GM23338 (cell line): ENCODE measurements around the gene DOLK. TPM values are rescaled to one million over a fixed set of nuclear protein-coding genes. Genes with fewer than 3 reads are reported as not detected.

Source experiments
- ATAC-seq: fragments of 200-7000 bp; cut with Tn5 transposase; 3 replicates; pipeline ENCODE4 v1.9.1; 2020
- DNase-seq: peaks from one replicate; pipeline ENCODE4 v3.0.0-alpha.2; 2015; ENCODE audit warnings: low spot score
- H2AFZ ChIP-seq: fragments of 200-600 bp; sonication (generic); 2 replicates; pipeline ENCODE4 v1.8.0; 2016; ENCODE audit warnings: antibody characterized with exemption, mild to moderate bottlenecking, moderate library complexity
- H3F3A ChIP-seq: fragments of 200-600 bp; sonication (generic); replicated peaks from 2 replicates; pipeline ENCODE4 v1.8.0; 2017; ENCODE audit warnings: antibody characterized with exemption, mixed run types, low read depth
- H3K27ac ChIP-seq: fragments of 200-600 bp; sonication (generic); 2 replicates; pipeline ENCODE4 v1.6.1; 2016; ENCODE audit warnings: low read depth
- H3K27me3 ChIP-seq: fragments of 200-600 bp; sonication (generic); 2 replicates; pipeline ENCODE4 v1.8.0; 2016; ENCODE audit warnings: mild to moderate bottlenecking, mixed run types, moderate library complexity; ENCODE audit not compliant: insufficient read depth
- H3K36me3 ChIP-seq: fragments of 200-600 bp; sonication (generic); 2 replicates; pipeline ENCODE4 v1.8.0; 2016; ENCODE audit warnings: mild to moderate bottlenecking; ENCODE audit not compliant: insufficient read depth
- H3K4me1 ChIP-seq: fragments of 200-600 bp; sonication (generic); 2 replicates; pipeline ENCODE4 v1.8.0; 2016; ENCODE audit warnings: mild to moderate bottlenecking, moderate library complexity; ENCODE audit not compliant: insufficient read depth
- H3K4me2 ChIP-seq: fragments of 200-600 bp; sonication (generic); 2 replicates; pipeline ENCODE4 v1.7.1; 2017; ENCODE audit warnings: mixed run types
- H3K4me3 ChIP-seq: fragments of 200-600 bp; sonication (generic); 2 replicates; pipeline ENCODE4 v1.6.1; 2016; ENCODE audit warnings: mixed run types
- H3K79me2 ChIP-seq: fragments of 200-600 bp; sonication (generic); replicated peaks from 2 replicates; pipeline ENCODE4 v1.8.0; 2017; ENCODE audit warnings: mild to moderate bottlenecking; ENCODE audit not compliant: insufficient read depth
- H3K9me2 ChIP-seq: fragments of 200-600 bp; sonication (generic); 2 replicates; pipeline ENCODE4 v1.8.0; 2017; ENCODE audit not compliant: insufficient read depth
- H4K20me1 ChIP-seq: fragments of 200-600 bp; sonication (generic); replicated peaks from 2 replicates; pipeline ENCODE4 v1.8.0; 2017; ENCODE audit warnings: mild to moderate bottlenecking; ENCODE audit not compliant: insufficient read depth
- H3K27ac Mint-ChIP-seq: 2 replicates; pipeline ENCODE4 v1.8.0; 2020; ENCODE audit warnings: inconsistent platforms, mild to moderate bottlenecking, moderate library complexity, mixed read lengths
- H3K27me3 Mint-ChIP-seq: 3 replicates; pipeline ENCODE4 v1.8.0; 2022; ENCODE audit warnings: low read depth, mild to moderate bottlenecking, moderate library complexity, mixed read lengths, inconsistent platforms; ENCODE audit not compliant: insufficient read depth, poor library complexity
- H3K36me3 Mint-ChIP-seq: 3 replicates; pipeline ENCODE4 v1.8.0; 2021; ENCODE audit warnings: low read depth, mild to moderate bottlenecking, inconsistent platforms, moderate library complexity, mixed read lengths
- H3K4me1 Mint-ChIP-seq: 3 replicates; pipeline ENCODE4 v1.8.0; 2020; ENCODE audit warnings: mild to moderate bottlenecking, inconsistent platforms, mixed read lengths
- H3K4me3 Mint-ChIP-seq: 3 replicates; pipeline ENCODE4 v1.8.0; 2021; ENCODE audit warnings: moderate library complexity, mild to moderate bottlenecking, inconsistent platforms, mixed read lengths
- H3K9me3 Mint-ChIP-seq: 3 replicates; pipeline ENCODE4 v1.8.0; 2020; ENCODE audit warnings: moderate library complexity, mild to moderate bottlenecking, inconsistent platforms, mixed read lengths
- CREB1 ChIP-seq: fragments of 250-450 bp; sonication (Bioruptor Pico); IDR thresholded peaks from 2 replicates; pipeline ENCODE4 v1.5.0; 2020; ENCODE audit warnings: low read depth, mild to moderate bottlenecking, moderate library complexity
- EZH2 ChIP-seq: fragments of 200-600 bp; sonication (generic); IDR thresholded peaks from one replicate; pipeline ENCODE4 v1.8.0; 2017; ENCODE audit warnings: antibody characterized with exemption, mild to moderate bottlenecking, low read depth; ENCODE audit not compliant: unreplicated experiment
- EZH2phosphoT487 ChIP-seq: fragments of 200-600 bp; sonication (generic); IDR thresholded peaks from one replicate; pipeline ENCODE4 v1.8.1; 2018; ENCODE audit warnings: antibody characterized with exemption; ENCODE audit not compliant: unreplicated experiment
- JUNB ChIP-seq: IDR thresholded peaks from one replicate; pipeline ENCODE4 v1.6.1; 2016; ENCODE audit warnings: antibody characterized with exemption; ENCODE audit not compliant: unreplicated experiment
- NANOG ChIP-seq: IDR thresholded peaks from 2 replicates; pipeline ENCODE4 v1.6.1; 2016; ENCODE audit warnings: antibody characterized with exemption, borderline replicate concordance
- POLR2AphosphoS5 ChIP-seq: IDR thresholded peaks from 2 replicates; pipeline ENCODE4 v1.6.1; 2016; ENCODE audit warnings: antibody characterized with exemption, low read depth
- STAT1 ChIP-seq: IDR thresholded peaks from one replicate; pipeline ENCODE4 v1.6.1; 2016; ENCODE audit warnings: antibody characterized with exemption; ENCODE audit not compliant: unreplicated experiment
- ZNF114 ChIP-seq: fragments of 250-450 bp; sonication (Bioruptor Pico); IDR thresholded peaks from 2 replicates; pipeline ENCODE4 v1.5.0; 2020; ENCODE audit warnings: mild to moderate bottlenecking, moderate library complexity
- ZNF331 ChIP-seq: fragments of 250-450 bp; sonication (Bioruptor Pico); IDR thresholded peaks from 2 replicates; pipeline ENCODE4 v1.5.0; 2020; ENCODE audit warnings: low read depth, mild to moderate bottlenecking, moderate library complexity
- polyA plus RNA-seq: library from polyadenylated mRNA; unstranded; fragments of >200 nt; fragmentation: Nextera tagmentation; extraction: Ambion mirVana; gene quantifications from 2 replicates; pipeline ENCODE4 v1.2.1, GENCODE V29; 2016
- total RNA-seq: library from RNA; depleted of rRNA; stranded (reverse); fragments of >200 nt; shearing (Covaris generic); gene quantifications from 2 replicates; pipeline ENCODE4 v1.2.3, GENCODE V29; 2014
- TF ChIP-seq, protein P1 (sequence below): IDR thresholded peaks from 2 replicates; pipeline ENCODE4 v1.6.1; 2016; ENCODE audit warnings: antibody characterized with exemption
- TF ChIP-seq, protein P2 (sequence below): IDR thresholded peaks from one replicate; pipeline ENCODE4 v1.6.1; 2018; ENCODE audit warnings: antibody characterized with exemption; ENCODE audit not compliant: unreplicated experiment
- TF ChIP-seq, protein P3 (sequence below): fragments of 250-450 bp; sonication (Bioruptor Pico); IDR thresholded peaks from 2 replicates; pipeline ENCODE4 v1.5.0; 2020; ENCODE audit warnings: mild to moderate bottlenecking, moderate library complexity
- TF ChIP-seq, protein P4 (sequence below), 2 experiments: fragments of 200-600 bp in 1 of 2; sonication (generic) in 1 of 2; conservative IDR thresholded peaks; 2 replicates each; pipeline versions ENCODE4 v1.5.1 to v1.6.1; 2016 to 2017; ENCODE audit warnings: antibody characterized with exemption in 2 of 2, low read depth in 2 of 2, mild to moderate bottlenecking in 2 of 2, moderate library complexity in 1 of 2

Gene DOLK
- total and polyA plus RNA-seq, 2 experiments from 2014 or later: 9.8 to 20.2 TPM

DNA sequence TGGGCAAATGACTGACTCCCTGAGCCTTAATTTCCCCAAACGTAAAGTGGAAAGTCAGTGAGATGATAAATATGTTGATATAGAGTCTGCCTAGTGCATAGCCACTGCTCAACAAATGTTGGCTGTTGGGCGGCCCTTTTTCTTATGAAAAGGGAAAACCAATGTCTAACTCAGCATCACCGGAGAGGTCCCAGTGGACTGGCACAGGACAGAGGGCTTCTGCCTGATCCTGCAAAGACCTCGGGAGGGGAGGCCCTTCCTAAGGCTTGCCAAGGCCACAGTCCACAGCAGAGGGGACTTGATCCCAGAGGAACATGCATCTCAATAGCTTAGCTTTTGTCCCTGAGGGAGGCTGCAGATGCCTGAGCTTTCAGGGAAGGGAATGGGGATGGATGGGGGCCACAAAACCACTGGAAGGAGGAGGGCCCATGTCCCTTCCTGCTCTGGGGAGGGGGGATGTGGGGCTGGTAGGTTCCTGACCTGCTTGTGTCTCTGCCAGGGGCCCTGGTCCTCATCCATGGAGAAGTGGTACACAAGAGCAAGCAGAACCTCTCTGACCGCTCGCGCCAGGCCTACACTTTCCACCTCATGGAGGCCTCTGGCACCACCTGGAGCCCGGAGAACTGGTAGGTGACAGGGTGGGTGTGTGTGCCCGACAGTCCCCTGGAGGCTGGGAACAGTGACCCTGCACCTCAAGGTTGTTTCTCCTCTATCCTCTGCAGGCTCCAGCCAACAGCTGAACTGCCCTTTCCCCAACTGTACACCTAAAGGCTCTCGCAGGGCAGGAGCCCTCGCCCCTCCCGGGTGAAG is 6.3 kb downstream of the DOLK start:
- H4K20me1 ChIP-seq: no peaks in the 10 kb centered on the region; the same call in 1 of the 2 replicates
- no peak overlapping the region for H3K27ac ChIP-seq
- H3K4me1 ChIP-seq: no peaks in the 10 kb centered on the region
- no peak for DNase-seq
- no peak overlapping the region for H3K4me2 ChIP-seq
- Mint-ChIP-seq H3K9me3 (no peaks in the 10 kb centered on the region; the same call in 2 of the 3 replicates), H3K4me3 (no peak overlapping the region), H3K36me3 (peaks cover 13% of the 10 kb centered on the region), H3K27ac (no peak overlapping the region), H3K4me1 (peaks cover 9% of the 10 kb centered on the region), H3K27me3 (peaks cover 6% of the 10 kb centered on the region)
- no peaks in the 10 kb centered on the region for H3K9me2 ChIP-seq
- H2AFZ ChIP-seq: no peak overlapping the region
- no peak for ATAC-seq
- H3F3A ChIP-seq: no peaks in the 10 kb centered on the region
- peaks cover 10% of the 10 kb centered on the region; the same call in 1 of the 2 replicates for H3K79me2 ChIP-seq
- H3K4me3 ChIP-seq: no peak overlapping the region
- TF ChIP-seq ZNF331 (no peak), JUNB (no peak), EZH2phosphoT487 (no peak), STAT1 (no peak), EZH2 (no peak), POLR2AphosphoS5 (no peak), NANOG (no peak), CREB1 (CRISPR knock-in tag) (no peak), ZNF114 (CRISPR knock-in tag) (no peak)
- TF ChIP-seq, protein P1, sequence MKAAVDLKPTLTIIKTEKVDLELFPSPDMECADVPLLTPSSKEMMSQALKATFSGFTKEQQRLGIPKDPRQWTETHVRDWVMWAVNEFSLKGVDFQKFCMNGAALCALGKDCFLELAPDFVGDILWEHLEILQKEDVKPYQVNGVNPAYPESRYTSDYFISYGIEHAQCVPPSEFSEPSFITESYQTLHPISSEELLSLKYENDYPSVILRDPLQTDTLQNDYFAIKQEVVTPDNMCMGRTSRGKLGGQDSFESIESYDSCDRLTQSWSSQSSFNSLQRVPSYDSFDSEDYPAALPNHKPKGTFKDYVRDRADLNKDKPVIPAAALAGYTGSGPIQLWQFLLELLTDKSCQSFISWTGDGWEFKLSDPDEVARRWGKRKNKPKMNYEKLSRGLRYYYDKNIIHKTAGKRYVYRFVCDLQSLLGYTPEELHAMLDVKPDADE: no peak
- TF ChIP-seq, protein P2, sequence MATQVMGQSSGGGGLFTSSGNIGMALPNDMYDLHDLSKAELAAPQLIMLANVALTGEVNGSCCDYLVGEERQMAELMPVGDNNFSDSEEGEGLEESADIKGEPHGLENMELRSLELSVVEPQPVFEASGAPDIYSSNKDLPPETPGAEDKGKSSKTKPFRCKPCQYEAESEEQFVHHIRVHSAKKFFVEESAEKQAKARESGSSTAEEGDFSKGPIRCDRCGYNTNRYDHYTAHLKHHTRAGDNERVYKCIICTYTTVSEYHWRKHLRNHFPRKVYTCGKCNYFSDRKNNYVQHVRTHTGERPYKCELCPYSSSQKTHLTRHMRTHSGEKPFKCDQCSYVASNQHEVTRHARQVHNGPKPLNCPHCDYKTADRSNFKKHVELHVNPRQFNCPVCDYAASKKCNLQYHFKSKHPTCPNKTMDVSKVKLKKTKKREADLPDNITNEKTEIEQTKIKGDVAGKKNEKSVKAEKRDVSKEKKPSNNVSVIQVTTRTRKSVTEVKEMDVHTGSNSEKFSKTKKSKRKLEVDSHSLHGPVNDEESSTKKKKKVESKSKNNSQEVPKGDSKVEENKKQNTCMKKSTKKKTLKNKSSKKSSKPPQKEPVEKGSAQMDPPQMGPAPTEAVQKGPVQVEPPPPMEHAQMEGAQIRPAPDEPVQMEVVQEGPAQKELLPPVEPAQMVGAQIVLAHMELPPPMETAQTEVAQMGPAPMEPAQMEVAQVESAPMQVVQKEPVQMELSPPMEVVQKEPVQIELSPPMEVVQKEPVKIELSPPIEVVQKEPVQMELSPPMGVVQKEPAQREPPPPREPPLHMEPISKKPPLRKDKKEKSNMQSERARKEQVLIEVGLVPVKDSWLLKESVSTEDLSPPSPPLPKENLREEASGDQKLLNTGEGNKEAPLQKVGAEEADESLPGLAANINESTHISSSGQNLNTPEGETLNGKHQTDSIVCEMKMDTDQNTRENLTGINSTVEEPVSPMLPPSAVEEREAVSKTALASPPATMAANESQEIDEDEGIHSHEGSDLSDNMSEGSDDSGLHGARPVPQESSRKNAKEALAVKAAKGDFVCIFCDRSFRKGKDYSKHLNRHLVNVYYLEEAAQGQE: no peak
- TF ChIP-seq, protein P3, sequence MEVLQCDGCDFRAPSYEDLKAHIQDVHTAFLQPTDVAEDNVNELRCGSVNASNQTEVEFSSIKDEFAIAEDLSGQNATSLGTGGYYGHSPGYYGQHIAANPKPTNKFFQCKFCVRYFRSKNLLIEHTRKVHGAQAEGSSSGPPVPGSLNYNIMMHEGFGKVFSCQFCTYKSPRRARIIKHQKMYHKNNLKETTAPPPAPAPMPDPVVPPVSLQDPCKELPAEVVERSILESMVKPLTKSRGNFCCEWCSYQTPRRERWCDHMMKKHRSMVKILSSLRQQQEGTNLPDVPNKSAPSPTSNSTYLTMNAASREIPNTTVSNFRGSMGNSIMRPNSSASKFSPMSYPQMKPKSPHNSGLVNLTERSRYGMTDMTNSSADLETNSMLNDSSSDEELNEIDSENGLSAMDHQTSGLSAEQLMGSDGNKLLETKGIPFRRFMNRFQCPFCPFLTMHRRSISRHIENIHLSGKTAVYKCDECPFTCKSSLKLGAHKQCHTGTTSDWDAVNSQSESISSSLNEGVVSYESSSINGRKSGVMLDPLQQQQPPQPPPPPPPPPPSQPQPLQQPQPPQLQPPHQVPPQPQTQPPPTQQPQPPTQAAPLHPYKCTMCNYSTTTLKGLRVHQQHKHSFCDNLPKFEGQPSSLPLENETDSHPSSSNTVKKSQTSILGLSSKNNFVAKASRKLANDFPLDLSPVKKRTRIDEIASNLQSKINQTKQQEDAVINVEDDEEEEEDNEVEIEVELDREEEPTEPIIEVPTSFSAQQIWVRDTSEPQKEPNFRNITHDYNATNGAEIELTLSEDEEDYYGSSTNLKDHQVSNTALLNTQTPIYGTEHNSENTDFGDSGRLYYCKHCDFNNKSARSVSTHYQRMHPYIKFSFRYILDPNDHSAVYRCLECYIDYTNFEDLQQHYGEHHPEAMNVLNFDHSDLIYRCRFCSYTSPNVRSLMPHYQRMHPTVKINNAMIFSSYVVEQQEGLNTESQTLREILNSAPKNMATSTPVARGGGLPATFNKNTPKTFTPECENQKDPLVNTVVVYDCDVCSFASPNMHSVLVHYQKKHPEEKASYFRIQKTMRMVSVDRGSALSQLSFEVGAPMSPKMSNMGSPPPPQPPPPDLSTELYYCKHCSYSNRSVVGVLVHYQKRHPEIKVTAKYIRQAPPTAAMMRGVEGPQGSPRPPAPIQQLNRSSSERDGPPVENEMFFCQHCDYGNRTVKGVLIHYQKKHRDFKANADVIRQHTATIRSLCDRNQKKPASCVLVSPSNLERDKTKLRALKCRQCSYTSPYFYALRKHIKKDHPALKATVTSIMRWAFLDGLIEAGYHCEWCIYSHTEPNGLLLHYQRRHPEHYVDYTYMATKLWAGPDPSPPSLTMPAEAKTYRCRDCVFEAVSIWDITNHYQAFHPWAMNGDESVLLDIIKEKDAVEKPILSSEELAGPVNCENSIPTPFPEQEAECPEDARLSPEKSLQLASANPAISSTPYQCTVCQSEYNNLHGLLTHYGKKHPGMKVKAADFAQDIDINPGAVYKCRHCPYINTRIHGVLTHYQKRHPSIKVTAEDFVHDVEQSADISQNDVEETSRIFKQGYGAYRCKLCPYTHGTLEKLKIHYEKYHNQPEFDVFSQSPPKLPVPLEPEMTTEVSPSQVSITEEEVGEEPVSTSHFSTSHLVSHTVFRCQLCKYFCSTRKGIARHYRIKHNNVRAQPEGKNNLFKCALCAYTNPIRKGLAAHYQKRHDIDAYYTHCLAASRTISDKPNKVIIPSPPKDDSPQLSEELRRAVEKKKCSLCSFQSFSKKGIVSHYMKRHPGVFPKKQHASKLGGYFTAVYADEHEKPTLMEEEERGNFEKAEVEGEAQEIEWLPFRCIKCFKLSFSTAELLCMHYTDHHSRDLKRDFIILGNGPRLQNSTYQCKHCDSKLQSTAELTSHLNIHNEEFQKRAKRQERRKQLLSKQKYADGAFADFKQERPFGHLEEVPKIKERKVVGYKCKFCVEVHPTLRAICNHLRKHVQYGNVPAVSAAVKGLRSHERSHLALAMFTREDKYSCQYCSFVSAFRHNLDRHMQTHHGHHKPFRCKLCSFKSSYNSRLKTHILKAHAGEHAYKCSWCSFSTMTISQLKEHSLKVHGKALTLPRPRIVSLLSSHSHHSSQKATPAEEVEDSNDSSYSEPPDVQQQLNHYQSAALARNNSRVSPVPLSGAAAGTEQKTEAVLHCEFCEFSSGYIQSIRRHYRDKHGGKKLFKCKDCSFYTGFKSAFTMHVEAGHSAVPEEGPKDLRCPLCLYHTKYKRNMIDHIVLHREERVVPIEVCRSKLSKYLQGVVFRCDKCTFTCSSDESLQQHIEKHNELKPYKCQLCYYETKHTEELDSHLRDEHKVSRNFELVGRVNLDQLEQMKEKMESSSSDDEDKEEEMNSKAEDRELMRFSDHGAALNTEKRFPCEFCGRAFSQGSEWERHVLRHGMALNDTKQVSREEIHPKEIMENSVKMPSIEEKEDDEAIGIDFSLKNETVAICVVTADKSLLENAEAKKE (CRISPR knock-in tag): no peak
- TF ChIP-seq, protein P4, sequence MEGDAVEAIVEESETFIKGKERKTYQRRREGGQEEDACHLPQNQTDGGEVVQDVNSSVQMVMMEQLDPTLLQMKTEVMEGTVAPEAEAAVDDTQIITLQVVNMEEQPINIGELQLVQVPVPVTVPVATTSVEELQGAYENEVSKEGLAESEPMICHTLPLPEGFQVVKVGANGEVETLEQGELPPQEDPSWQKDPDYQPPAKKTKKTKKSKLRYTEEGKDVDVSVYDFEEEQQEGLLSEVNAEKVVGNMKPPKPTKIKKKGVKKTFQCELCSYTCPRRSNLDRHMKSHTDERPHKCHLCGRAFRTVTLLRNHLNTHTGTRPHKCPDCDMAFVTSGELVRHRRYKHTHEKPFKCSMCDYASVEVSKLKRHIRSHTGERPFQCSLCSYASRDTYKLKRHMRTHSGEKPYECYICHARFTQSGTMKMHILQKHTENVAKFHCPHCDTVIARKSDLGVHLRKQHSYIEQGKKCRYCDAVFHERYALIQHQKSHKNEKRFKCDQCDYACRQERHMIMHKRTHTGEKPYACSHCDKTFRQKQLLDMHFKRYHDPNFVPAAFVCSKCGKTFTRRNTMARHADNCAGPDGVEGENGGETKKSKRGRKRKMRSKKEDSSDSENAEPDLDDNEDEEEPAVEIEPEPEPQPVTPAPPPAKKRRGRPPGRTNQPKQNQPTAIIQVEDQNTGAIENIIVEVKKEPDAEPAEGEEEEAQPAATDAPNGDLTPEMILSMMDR (conservative IDR thresholded peaks at IDR 0.05; ENCODE audit: low read depth in 2 of 2): no peak
- no peaks in the 10 kb centered on the region for H3K27me3 ChIP-seq
- no peaks in the 10 kb centered on the region for H3K36me3 ChIP-seq
